ENCODE data around the gene CFAP74. TPM values are rescaled to one million over a fixed set of nuclear protein-coding genes. Genes with fewer than 3 reads are reported as not detected.

CFAP74 gene
- total RNA-seq, 4 donors from 2014 or later: 0.35 to 1.1 (median 0.83) TPM; not detected in 1

GRCh38 chr1:2022063-2022770, 18.6 kb upstream of the CFAP74 start:
- Histone ChIP-seq H3K4me3 (no peak overlapping the region), H3K36me3 (no peaks in the 10 kb centered on the region), H3K27ac (no peak overlapping the region), H3K27me3 (peaks cover 0 to 29% of the 10 kb centered on the region in 2 donors), H3K4me1 (peaks cover 0 to 21% (median 3%) of the 10 kb centered on the region in 4 donors), H3K9me3 (peaks cover 0 to 3% (median 0%) of the 10 kb centered on the region in 4 donors)
- DNase-seq: no peak
- TF ChIP-seq, protein P1, sequence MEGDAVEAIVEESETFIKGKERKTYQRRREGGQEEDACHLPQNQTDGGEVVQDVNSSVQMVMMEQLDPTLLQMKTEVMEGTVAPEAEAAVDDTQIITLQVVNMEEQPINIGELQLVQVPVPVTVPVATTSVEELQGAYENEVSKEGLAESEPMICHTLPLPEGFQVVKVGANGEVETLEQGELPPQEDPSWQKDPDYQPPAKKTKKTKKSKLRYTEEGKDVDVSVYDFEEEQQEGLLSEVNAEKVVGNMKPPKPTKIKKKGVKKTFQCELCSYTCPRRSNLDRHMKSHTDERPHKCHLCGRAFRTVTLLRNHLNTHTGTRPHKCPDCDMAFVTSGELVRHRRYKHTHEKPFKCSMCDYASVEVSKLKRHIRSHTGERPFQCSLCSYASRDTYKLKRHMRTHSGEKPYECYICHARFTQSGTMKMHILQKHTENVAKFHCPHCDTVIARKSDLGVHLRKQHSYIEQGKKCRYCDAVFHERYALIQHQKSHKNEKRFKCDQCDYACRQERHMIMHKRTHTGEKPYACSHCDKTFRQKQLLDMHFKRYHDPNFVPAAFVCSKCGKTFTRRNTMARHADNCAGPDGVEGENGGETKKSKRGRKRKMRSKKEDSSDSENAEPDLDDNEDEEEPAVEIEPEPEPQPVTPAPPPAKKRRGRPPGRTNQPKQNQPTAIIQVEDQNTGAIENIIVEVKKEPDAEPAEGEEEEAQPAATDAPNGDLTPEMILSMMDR (IDR thresholded peaks at IDR 0.05): no peak
- no peak for TF ChIP-seq POLR2A (IDR thresholded peaks at IDR 0.05)

DNA sequence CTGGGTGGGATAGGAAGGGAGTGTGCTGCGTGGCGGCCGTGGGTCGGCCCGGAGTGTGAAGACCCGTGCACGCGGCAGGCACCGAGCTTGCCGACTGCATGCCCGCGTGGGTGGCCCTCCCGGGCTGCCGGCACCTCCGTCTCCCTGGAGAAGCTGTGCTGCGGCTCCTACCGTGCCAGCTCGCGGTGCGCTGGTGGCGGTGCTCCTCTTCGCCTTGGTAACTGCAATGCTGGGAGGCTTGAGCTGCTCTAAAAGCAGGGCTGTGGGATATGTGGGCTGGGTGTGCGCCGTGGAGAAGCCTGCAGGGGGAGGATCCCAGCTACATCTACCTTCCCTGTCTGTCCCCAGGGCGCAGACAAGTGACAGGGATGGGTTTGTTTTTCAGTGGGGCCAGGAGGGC, 18.0 kb upstream of the CFAP74 start:
- Histone ChIP-seq H3K27ac (no peak overlapping the region), H3K9me3 (peaks cover 0 to 3% (median 0%) of the 10 kb centered on the region in 4 donors), H3K4me3 (no peak overlapping the region), H3K27me3 (peaks cover 0 to 29% of the 10 kb centered on the region in 2 donors), H3K36me3 (no peaks in the 10 kb centered on the region), H3K4me1 (peaks cover 0 to 21% (median 3%) of the 10 kb centered on the region in 4 donors)
- no peak for TF ChIP-seq POLR2A (IDR thresholded peaks at IDR 0.05)
- TF ChIP-seq, protein P1 (IDR thresholded peaks at IDR 0.05): no peak
- DNase-seq: no peak

DNA sequence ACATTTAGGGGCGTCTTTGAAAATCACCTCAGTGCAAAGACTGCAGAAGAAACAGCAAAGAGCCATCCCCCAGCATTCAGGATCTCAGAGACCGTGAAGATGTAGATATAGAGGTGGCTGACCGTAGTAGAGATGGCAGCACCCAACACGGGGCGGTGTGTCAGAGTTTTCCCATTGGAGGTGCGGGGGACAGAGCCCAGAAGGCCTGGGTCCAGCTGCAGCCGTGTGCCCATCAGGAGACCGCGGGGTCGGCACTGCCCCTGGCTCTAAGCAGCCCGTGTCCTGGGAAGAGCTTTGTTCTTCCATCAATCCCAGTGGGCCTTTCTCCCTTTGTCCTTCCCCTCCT, 16.7 kb upstream of the CFAP74 start:
- H3K4me3 ChIP-seq: no peak overlapping the region
- DNase-seq: no peak
- H3K27ac ChIP-seq: no peak overlapping the region
- peaks cover 0 to 10% (median 3%) of the 10 kb centered on the region in 4 donors for H3K4me1 ChIP-seq
- no peak for TF ChIP-seq POLR2A (IDR thresholded peaks at IDR 0.05)
- TF ChIP-seq, protein P1 (IDR thresholded peaks at IDR 0.05): no peak
- H3K9me3 ChIP-seq: peaks cover 0 to 3% (median 0%) of the 10 kb centered on the region in 4 donors
- no peaks in the 10 kb centered on the region for H3K36me3 ChIP-seq
- peaks cover 0 to 29% of the 10 kb centered on the region in 2 donors for H3K27me3 ChIP-seq

GRCh38 chr1:2019571-2020309, 16.2 kb upstream of the CFAP74 start:
- Histone ChIP-seq H3K27me3 (peaks cover 0 to 29% of the 10 kb centered on the region in 2 donors), H3K4me3 (peak overlapping the region in 3 of 4 donors; percentile 18 to 46 (median 27)), H3K27ac (no peak overlapping the region), H3K4me1 (peaks cover 0 to 8% (median 3%) of the 10 kb centered on the region in 4 donors), H3K9me3 (peaks cover 0 to 3% (median 0%) of the 10 kb centered on the region in 4 donors), H3K36me3 (no peaks in the 10 kb centered on the region)
- TF ChIP-seq, protein P1 (IDR thresholded peaks at IDR 0.05): no peak
- no peak for TF ChIP-seq POLR2A (IDR thresholded peaks at IDR 0.05)
- DNase-seq: no peak

DNA sequence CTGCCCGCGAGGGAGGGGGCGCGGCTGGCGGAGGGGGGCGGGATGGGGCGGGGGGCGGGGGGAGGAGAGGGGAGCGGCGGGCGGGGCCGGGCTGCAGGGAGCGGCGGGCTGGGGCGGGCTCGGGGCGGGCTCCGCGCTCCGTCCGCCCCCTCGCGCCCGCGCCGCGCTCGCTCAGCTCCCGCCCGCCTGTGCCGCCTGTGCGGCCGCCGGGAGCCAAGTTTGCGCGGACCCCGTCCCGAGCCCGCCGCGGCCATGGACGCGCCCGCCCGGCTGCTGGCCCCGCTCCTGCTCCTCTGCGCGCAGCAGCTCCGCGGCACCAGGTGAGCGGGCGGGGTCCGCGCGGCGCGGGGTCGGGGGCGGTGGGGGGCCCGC, 15.6 kb upstream of the CFAP74 start, which contains the start of gene GABRD:
GABRD (plus strand) TSS at position 174 of the 372 bp plus-strand sequence; CDS start at position 253, 79 bp downstream.
- DNase-seq: no peak
- H3K4me1 ChIP-seq: peaks cover 0 to 8% (median 3%) of the 10 kb centered on the region in 4 donors
- peaks cover 0 to 29% of the 10 kb centered on the region in 2 donors for H3K27me3 ChIP-seq
- no peak within 1 kb of the TSS for H3K27ac ChIP-seq
- TF ChIP-seq, protein P1 (IDR thresholded peaks at IDR 0.05): no peak
- TF ChIP-seq POLR2A (IDR thresholded peaks at IDR 0.05): no peak
- H3K4me3 ChIP-seq: peak within 1 kb of the TSS in 3 of 4 donors; percentile 18 to 46 (median 27)
- no peaks in the 10 kb centered on the region for H3K36me3 ChIP-seq
- peaks cover 0 to 3% (median 0%) of the 10 kb centered on the region in 4 donors for H3K9me3 ChIP-seq

Data from Peyer's patch (tissue), 4 donors.